ENCODE results near the gene RAB11FIP4.

DNA sequence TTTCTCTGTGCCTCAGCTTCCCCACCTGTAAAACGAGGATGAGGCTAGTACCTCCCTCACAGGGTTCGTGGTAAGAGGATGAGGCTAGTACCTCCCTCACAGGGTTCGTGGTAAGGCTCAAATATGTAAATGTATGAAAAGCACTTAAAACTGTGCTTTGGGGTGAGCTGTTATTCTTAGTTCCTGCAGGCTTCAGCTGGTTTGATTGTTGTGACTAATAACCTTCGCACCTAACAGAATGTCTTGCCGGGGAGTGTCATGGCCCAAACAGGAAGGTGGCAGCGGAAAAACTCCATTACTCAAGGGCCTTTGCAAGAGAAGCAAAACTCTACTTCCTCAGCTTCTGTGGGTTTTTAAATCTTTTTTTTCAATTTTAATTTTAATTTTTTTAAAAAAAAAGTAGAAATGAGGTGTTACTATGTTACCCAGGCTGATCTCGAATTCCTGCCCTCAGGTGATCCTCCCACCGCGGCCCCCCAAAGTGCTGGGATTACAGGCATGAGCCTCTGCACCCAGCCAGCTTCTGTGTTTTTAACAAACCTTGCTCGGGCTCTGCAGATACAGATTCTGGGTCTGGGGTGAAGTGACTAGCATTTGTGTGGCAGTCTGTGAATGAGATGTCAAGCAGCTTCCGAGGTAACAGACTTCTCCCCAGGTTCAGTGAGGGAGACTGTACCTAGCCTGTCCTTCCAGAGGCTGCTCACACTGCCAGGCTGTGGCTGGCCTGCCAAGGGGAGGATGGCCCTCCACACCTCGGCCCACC lies 103.0 kb downstream of the RAB11FIP4 start:
- TF ChIP-seq, protein P1, sequence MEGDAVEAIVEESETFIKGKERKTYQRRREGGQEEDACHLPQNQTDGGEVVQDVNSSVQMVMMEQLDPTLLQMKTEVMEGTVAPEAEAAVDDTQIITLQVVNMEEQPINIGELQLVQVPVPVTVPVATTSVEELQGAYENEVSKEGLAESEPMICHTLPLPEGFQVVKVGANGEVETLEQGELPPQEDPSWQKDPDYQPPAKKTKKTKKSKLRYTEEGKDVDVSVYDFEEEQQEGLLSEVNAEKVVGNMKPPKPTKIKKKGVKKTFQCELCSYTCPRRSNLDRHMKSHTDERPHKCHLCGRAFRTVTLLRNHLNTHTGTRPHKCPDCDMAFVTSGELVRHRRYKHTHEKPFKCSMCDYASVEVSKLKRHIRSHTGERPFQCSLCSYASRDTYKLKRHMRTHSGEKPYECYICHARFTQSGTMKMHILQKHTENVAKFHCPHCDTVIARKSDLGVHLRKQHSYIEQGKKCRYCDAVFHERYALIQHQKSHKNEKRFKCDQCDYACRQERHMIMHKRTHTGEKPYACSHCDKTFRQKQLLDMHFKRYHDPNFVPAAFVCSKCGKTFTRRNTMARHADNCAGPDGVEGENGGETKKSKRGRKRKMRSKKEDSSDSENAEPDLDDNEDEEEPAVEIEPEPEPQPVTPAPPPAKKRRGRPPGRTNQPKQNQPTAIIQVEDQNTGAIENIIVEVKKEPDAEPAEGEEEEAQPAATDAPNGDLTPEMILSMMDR (IDR thresholded peaks at IDR 0.05; ENCODE audit: low read depth, low read length, poor library complexity, severe bottlenecking) = no peak
- no peak for TF ChIP-seq EZH2phosphoT487 (IDR thresholded peaks at IDR 0.05; ENCODE audit: borderline replicate concordance, low read length)
